Ovary (tissue), 9 donors: ENCODE measurements around the gene CSTB. TPM values are rescaled to one million over a fixed set of nuclear protein-coding genes. Genes with fewer than 3 reads are reported as not detected.

ENCODE experiments used
- DNase-seq, 5 donors: peaks; one replicate each; pipeline ENCODE4 v3.0.0-alpha.2; 2019 to 2020
- H3K27ac ChIP-seq, 2 donors: fragments of 200-600 bp; one replicate each; pipeline versions ENCODE4 v1.5.1 to v1.8.0; 2019 to 2022
- H3K27me3 ChIP-seq: fragments of 200-600 bp; one replicate; pipeline ENCODE4 v1.8.0; 2022
- H3K36me3 ChIP-seq: fragments of 200-600 bp; sonication (generic); one replicate; pipeline ENCODE4 v1.5.1; 2019
- H3K4me1 ChIP-seq: one replicate; pipeline ENCODE4 v1.8.1; 2013; ENCODE audit warnings: mild to moderate bottlenecking, moderate library complexity; ENCODE audit not compliant: insufficient read depth
- H3K4me3 ChIP-seq: fragments of 200-600 bp; sonication (generic); one replicate; pipeline ENCODE4 v1.5.1; 2017
- H3K9me3 ChIP-seq, 2 donors: fragments of 200-600 bp in 1 of 2; sonication (generic) in 1 of 2; one replicate each; pipeline versions ENCODE4 v1.5.1 to v1.8.1; 2013 to 2019; ENCODE audit warnings: mild to moderate bottlenecking in 1 of 2, moderate library complexity in 1 of 2
- CTCF ChIP-seq, 3 donors: fragments of 450-650 bp in 2 of 3; fragments of 200-600 bp in 1 of 3; IDR thresholded peaks; one replicate each; pipeline versions ENCODE4 v1.5.1 to v1.8.0; 2016 to 2022; ENCODE audit warnings: antibody characterized with exemption in 3 of 3, mild to moderate bottlenecking in 1 of 3
- EP300 ChIP-seq: sonication (generic); formaldehyde crosslinking; IDR thresholded peaks from one replicate; pipeline ENCODE4 v1.6.1; 2017; ENCODE audit warnings: antibody characterized with exemption
- POLR2A ChIP-seq: fragments of 450-650 bp; IDR thresholded peaks from one replicate; pipeline ENCODE4 v1.6.1; 2017; ENCODE audit warnings: antibody characterized with exemption, mild to moderate bottlenecking, moderate library complexity
- WGBS, 3 donors: extraction: QIAGEN DNeasy Blood & Tissue Kit in 1 of 3; methylation state at CpG; one replicate each; pipeline versions ENCODE4 v1.1.5 to v1.1.7; 2013 to 2017; 5-methylcytosine and 5-hydroxymethylcytosine counted together
- intact Hi-C, 4 donors: fragments of 100-400 bp; cut with DNase I; formaldehyde crosslinking; loops; one replicate each; pipeline versions ENCODE4 v1.11.0 to v1.15.1; 2022 to 2023
- polyA plus RNA-seq, 2 donors: library from polyadenylated mRNA; stranded (reverse); fragments of 200-250 nt in 1 of 2; fragments of 350-450 nt in 1 of 2; fragmentation: Illumina TruSeq in 1 of 2; extraction: RNeasy Lipid Tissue Mini Kit (QIAGEN cat#74804) in 1 of 2; gene quantifications; one replicate each; pipeline ENCODE4 v1.2.3, GENCODE V29; 2013 to 2014
- total RNA-seq, 7 donors: library from RNA; depleted of rRNA in 2 of 7; stranded (reverse); fragments of >200 nt in 2 of 7; fragmentation: NEBNext Ultra II Directional in 3 of 7; extraction: Animal tissue kit (Norgen Biotek cat#: 25700) in 3 of 7; gene quantifications; one replicate each; pipeline versions ENCODE4 v1.1.0 to v1.2.4, GENCODE V29; 2016 to 2023
- donor health status: DM: no; HTN: no; CAD: no; lungs with moderate emphysema.
- donor health status: DM: no; HTN: no; CAD: no.
- donor health status: Bipolar disorder and iron deficiency.
- donor health status: DM: yes; HTN: yes; CAD: no.
- donor health status: DM: no; HTN: no; CAD: no.
- donor health status: DM: yes; HTN: yes; CAD: no.

The CSTB gene
- total and polyA plus RNA-seq, 9 donors, result 7.2 to 81.8 (median 37.4) TPM

DNA sequence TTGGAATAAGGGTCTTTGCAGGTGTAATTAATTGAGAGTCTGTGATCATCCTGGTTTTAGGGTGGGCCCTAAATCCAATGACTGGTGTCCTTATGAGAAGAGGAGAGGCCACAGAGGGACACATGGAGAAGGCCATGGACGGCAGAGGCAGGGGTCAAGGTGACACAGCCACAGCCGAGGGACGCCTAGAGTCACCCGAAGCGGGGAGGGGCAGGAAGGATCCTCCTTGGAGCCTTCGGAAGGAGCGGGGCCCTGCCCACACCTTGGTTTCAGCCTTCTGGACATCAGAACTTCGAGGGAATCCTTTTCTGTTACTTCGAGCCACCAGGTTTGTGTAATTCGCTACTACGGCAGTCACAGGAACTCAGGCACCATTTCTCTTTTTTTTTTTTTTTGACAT lies 44.4 kb upstream of the CSTB start:
- intact Hi-C loops, result no loop called here
- no peak overlapping the region for H3K27ac ChIP-seq
- WGBS, 3 donors, result 91 to 95% (median 92%) methylated on average over 11 of the region's 11 CpGs
- H3K27me3 ChIP-seq, result no peaks in the 10 kb centered on the region
- no peak for DNase-seq
- no peaks in the 10 kb centered on the region for H3K4me1 ChIP-seq
- H3K9me3 ChIP-seq, result no peaks in the 10 kb centered on the region
- no peak for TF ChIP-seq POLR2A
- no peak for TF ChIP-seq EP300
- TF ChIP-seq CTCF (IDR thresholded peaks at IDR 0.05), result no peak
- no peak overlapping the region for H3K4me3 ChIP-seq
- no peaks in the 10 kb centered on the region for H3K36me3 ChIP-seq

GRCh38 chr21:43819511-43820405 lies 43.6 kb upstream of the CSTB start:
- Histone ChIP-seq H3K36me3 (no peaks in the 10 kb centered on the region), H3K4me3 (no peak overlapping the region), H3K27ac (no peak overlapping the region), H3K4me1 (peaks cover under 1% of the 10 kb centered on the region), H3K9me3 (no peaks in the 10 kb centered on the region), H3K27me3 (no peaks in the 10 kb centered on the region)
- intact Hi-C loops, result loop anchor here in 2 of 4 donors (10.0 kb wide), 2 partner anchors 475 to 485 kb away; partner anchors contain the start of gene PFKL (in 1 of the 2)
- DNase-seq, result no peak
- WGBS, 3 donors, result 85 to 90% (median 88%) methylated on average over 25 of the region's 25 CpGs
- TF ChIP-seq EP300, result no peak
- TF ChIP-seq CTCF (IDR thresholded peaks at IDR 0.05), result no peak
- no peak for TF ChIP-seq POLR2A

- intact Hi-C loops, result loop anchor here in 2 of 4 donors (10.0 kb wide), 2 partner anchors 476 to 486 kb away; partner anchors contain the start of gene PFKL (in 1 of the 2)
Measured at GRCh38 chr21:43818685-43819084, 42.6 kb upstream of the CSTB start.

More at GRCh38 chr21:43818685-43819084, 42.6 kb upstream of the CSTB start:
- Histone ChIP-seq H3K36me3 (no peaks in the 10 kb centered on the region), H3K4me3 (no peak overlapping the region), H3K27me3 (no peaks in the 10 kb centered on the region), H3K9me3 (no peaks in the 10 kb centered on the region), H3K27ac (no peak overlapping the region), H3K4me1 (peaks cover 5% of the 10 kb centered on the region)
- DNase-seq, result no peak
- WGBS, 3 donors, result 81 to 86% (median 83%) methylated on average over 3 of the region's 3 CpGs
- no peak for TF ChIP-seq EP300
- no peak for TF ChIP-seq POLR2A
- no peak for TF ChIP-seq CTCF (IDR thresholded peaks at IDR 0.05)
